HepG2 (cell line): ENCODE measurements around the gene ARID5B. TPM values are rescaled to one million over a fixed set of nuclear protein-coding genes. Genes with fewer than 3 reads are reported as not detected.

Experiments used
- ATAC-seq: fragments of 200-7000 bp; cut with Tn5 transposase; 3 replicates; pipeline ENCODE4 v1.9.1; 2020; ENCODE audit warnings: mild to moderate bottlenecking, moderate library complexity
- BruUV-seq: library from RNA; stranded (reverse); fragments of 400-500 nt; replicated peaks from 2 replicates; lab custom pipeline; 2021; lab: Mats Ljungman, UMichigan
- CTCF ChIA-PET: fragments of 300-600 bp; formaldehyde crosslinking; extraction: SDS; loops from one replicate; lab custom pipeline; 2021; ENCODE audit warnings: low total read pairs, inconsistent platforms, low intra/inter-chr PET ratio; lab: Yijun Ruan, JAX
- POLR2A ChIA-PET: fragments of 350-600 bp; sonication (Branson Sonifier 250); formaldehyde crosslinking; loops from one replicate; lab custom pipeline; 2020; ENCODE audit warnings: antibody characterized with exemption, inconsistent platforms; lab: Yijun Ruan, JAX
- DNase-seq: peaks from one replicate; pipeline ENCODE4 v3.0.0-alpha.2; 2015; ENCODE audit warnings: low spot score
- FAIRE-seq: peaks from 3 replicates; lab custom pipeline; 2011; peaks lifted over from hg19 to GRCh38; lab: Jason Lieb, UNC
- H2AFZ ChIP-seq: one replicate; pipeline ENCODE4 v1.6.1; 2011; ENCODE audit warnings: low read length, inconsistent platforms
- H3K27ac ChIP-seq: fragments of 300-600 bp; 3 replicates; pipeline ENCODE4 v1.8.0; 2011; ENCODE audit warnings: mixed run types, mild to moderate bottlenecking, mixed read lengths, low read length, inconsistent platforms; ENCODE audit not compliant: insufficient read depth; ENCODE audit errors: extremely low read length
- H3K27me3 ChIP-seq, 2 experiments: fragments of 200-600 bp in 1 of 2; 2 replicates in 1 of 2; 3 replicates in 1 of 2; pipeline versions ENCODE4 v1.6.0 to v1.8.0; 2011; ENCODE audit warnings: low read length in 2 of 2, mild to moderate bottlenecking in 2 of 2, moderate library complexity in 2 of 2, inconsistent platforms in 1 of 2; ENCODE audit not compliant: insufficient read depth in 2 of 2, control insufficient read depth in 1 of 2
- H3K36me3 ChIP-seq, 2 experiments: fragments of 200-600 bp in 1 of 2; replicated peaks in 1 of 2; 2 replicates in 1 of 2; 3 replicates in 1 of 2; pipeline versions ENCODE4 v1.5.1 to v1.8.0; 2011; ENCODE audit warnings: low read length in 2 of 2, inconsistent platforms in 1 of 2; ENCODE audit not compliant: insufficient read depth in 2 of 2, control insufficient read depth in 1 of 2
- H3K4me1 ChIP-seq: 2 replicates; pipeline ENCODE4 v1.5.1; 2012; ENCODE audit warnings: low read length, inconsistent platforms; ENCODE audit not compliant: insufficient read depth
- H3K4me2 ChIP-seq: 2 replicates; pipeline ENCODE4 v1.6.0; 2011; ENCODE audit warnings: low read depth, low read length, inconsistent platforms
- H3K4me3 ChIP-seq, 3 experiments: fragments of 200-600 bp in 1 of 3; sonication (generic), shearing (Covaris generic) in 1 of 3; replicated peaks in 1 of 3; 2 replicates each; pipeline ENCODE4 v1.5.1; 2011 to 2016; ENCODE audit warnings: low read length in 3 of 3, inconsistent platforms in 2 of 3, low read depth in 2 of 3, mild to moderate bottlenecking in 2 of 3, control low read depth in 1 of 3, mixed read lengths in 1 of 3; ENCODE audit not compliant: insufficient read depth in 1 of 3
- H3K79me2 ChIP-seq: one replicate; pipeline ENCODE4 v1.6.1; 2011; ENCODE audit warnings: low read length, inconsistent platforms; ENCODE audit not compliant: insufficient read depth
- H3K9ac ChIP-seq: 2 replicates; pipeline ENCODE4 v1.6.0; 2011; ENCODE audit warnings: mild to moderate bottlenecking, low read depth, low read length, inconsistent platforms; ENCODE audit not compliant: insufficient read depth
- H3K9me3 ChIP-seq: 2 replicates; pipeline ENCODE4 v1.5.1; 2012; ENCODE audit warnings: mild to moderate bottlenecking, low read length
- H4K20me1 ChIP-seq: 2 replicates; pipeline ENCODE4 v1.6.0; 2011; ENCODE audit warnings: inconsistent platforms, mild to moderate bottlenecking, low read length, moderate library complexity; ENCODE audit not compliant: insufficient read depth
- EEA1 ChIP-seq: sonication (generic); formaldehyde crosslinking; IDR thresholded peaks from 2 replicates; pipeline ENCODE4 v1.5.1; 2020; ENCODE audit warnings: mild to moderate bottlenecking, missing genetic modification reagents, borderline replicate concordance
- FOXP4 ChIP-seq: sonication (generic); formaldehyde crosslinking; IDR thresholded peaks from 2 replicates; pipeline ENCODE4 v1.4.0; 2020; ENCODE audit warnings: missing genetic modification reagents
- HNRNPK ChIP-seq: fragments of 200-400 bp; formaldehyde crosslinking; IDR thresholded peaks from 2 replicates; pipeline ENCODE4 v1.6.1; 2018; ENCODE audit warnings: low read length, low read depth, moderate library complexity, mild to moderate bottlenecking; ENCODE audit not compliant: poor library complexity, severe bottlenecking
- HOXA9 ChIP-seq: sonication (generic); formaldehyde crosslinking; IDR thresholded peaks from 2 replicates; pipeline ENCODE4 v1.8.1; 2022; ENCODE audit warnings: missing genetic modification reagents, mild to moderate bottlenecking, moderate library complexity, borderline replicate concordance
- NCOA1 ChIP-seq: sonication (generic); formaldehyde crosslinking; IDR thresholded peaks from 2 replicates; pipeline ENCODE4 v1.9.0; 2021; ENCODE audit warnings: missing genetic modification reagents
- TRIM22 ChIP-seq: fragments of 450-650 bp; IDR thresholded peaks from 2 replicates; pipeline ENCODE4 v1.6.1; 2017
- ZBTB2 ChIP-seq: sonication (generic); formaldehyde crosslinking; IDR thresholded peaks from 2 replicates; pipeline ENCODE4 v1.8.0; 2022; ENCODE audit warnings: low read depth, missing genetic modification reagents
- ZGPAT ChIP-seq: IDR thresholded peaks from 2 replicates; pipeline ENCODE4 v1.6.1; 2016; ENCODE audit warnings: mild to moderate bottlenecking
- ZKSCAN5 ChIP-seq: sonication (generic); formaldehyde crosslinking; IDR thresholded peaks from 2 replicates; pipeline ENCODE4 v1.5.1; 2020; ENCODE audit warnings: mild to moderate bottlenecking, missing genetic modification reagents
- ZNF329 ChIP-seq: sonication (generic); formaldehyde crosslinking; IDR thresholded peaks from 2 replicates; pipeline ENCODE4 v1.9.0; 2021; ENCODE audit warnings: low read depth, mild to moderate bottlenecking, missing genetic modification reagents
- ZNF331 ChIP-seq: sonication (generic); formaldehyde crosslinking; IDR thresholded peaks from 2 replicates; pipeline ENCODE4 v1.4.0; 2020; ENCODE audit warnings: missing genetic modification reagents
- ZNF468 ChIP-seq: sonication (generic); formaldehyde crosslinking; IDR thresholded peaks from 2 replicates; pipeline ENCODE4 v1.8.0; 2022; ENCODE audit warnings: mild to moderate bottlenecking, moderate library complexity, missing genetic modification reagents
- ZNF749 ChIP-seq: sonication (generic); formaldehyde crosslinking; IDR thresholded peaks from 2 replicates; pipeline ENCODE4 v1.8.0; 2022; ENCODE audit warnings: mild to moderate bottlenecking, missing genetic modification reagents, moderate library complexity, borderline replicate concordance
- ZNF761 ChIP-seq: sonication (generic); formaldehyde crosslinking; conservative IDR thresholded peaks from 2 replicates; pipeline ENCODE4 v1.4.0; 2020; ENCODE audit warnings: mild to moderate bottlenecking, missing genetic modification reagents
- ZSCAN20 ChIP-seq: sonication (generic); formaldehyde crosslinking; IDR thresholded peaks from 2 replicates; pipeline ENCODE4 v1.4.0; 2020; ENCODE audit warnings: missing genetic modification reagents, mild to moderate bottlenecking, borderline replicate concordance
- WGBS: methylation state at CpG from one replicate; pipeline ENCODE4 v1.1.6; 2017; ENCODE audit warnings: low lambda C conversion rate; 5-methylcytosine and 5-hydroxymethylcytosine counted together
- in situ Hi-C: cut with HindIII; loops from 2 replicates; pipeline ENCODE4 v1.10.0; 2017; ENCODE audit warnings: low pct_unique_long_range_greater_than_20kb; ENCODE audit not compliant: extremely low pct_ligation_motif_present
- intact Hi-C: fragments of 100-400 bp; cut with micrococcal nuclease; formaldehyde crosslinking; loops from one replicate; pipeline ENCODE4 v1.10.0; 2022; ENCODE audit not compliant: unreplicated experiment
- polyA plus RNA-seq, 8 experiments: library from polyadenylated mRNA; depleted of rRNA in 3 of 8; stranded (reverse) in 7 of 8; unstranded in 1 of 8; fragments of >200 nt; fragmentation: Illumina TruSeq in 4 of 8; extraction: Trizol in 4 of 8; gene quantifications; 2 replicates each; pipeline versions ENCODE4 v1.2.1 to v1.2.3, GENCODE V29; 2011 to 2016; ENCODE audit warnings: low read depth in 4 of 8, missing spikeins in 1 of 8, mixed read lengths in 1 of 8; ENCODE audit not compliant: insufficient read depth in 1 of 8
- total RNA-seq, 5 experiments: library from RNA; depleted of rRNA; stranded (reverse); fragments of >200 nt; fragmentation: Illumina TruSeq; extraction: Trizol; gene quantifications; 2 replicates each; pipeline ENCODE4 v1.2.3, GENCODE V29; 2016; ENCODE audit warnings: low read depth in 1 of 5

The ARID5B gene
- total and polyA plus RNA-seq, 2 of the 13 experiments (the other 11 are each of a cell fraction or from before 2014, with no cell fraction given) = 6.2 to 21.1 TPM

GRCh38 chr10:62038609-62039190 lies 137.2 kb downstream of the ARID5B start (continued):
- TF ChIP-seq ZSCAN20 (no peak), ZKSCAN5 (no peak), ZNF761 (CRISPR knock-in tag) (no peak), ZNF329 (CRISPR knock-in tag) (no peak), ZGPAT (peak; percentile 28; the same call in 1 of the 2 replicates), TRIM22 (no peak)

GRCh38 chr10:62039954-62040353 lies 138.5 kb downstream of the ARID5B start:
- FAIRE-seq (no peak), ATAC-seq (no peak), DNase-seq (no peak)
- Histone ChIP-seq H3K4me1 (peaks cover 83% of the 10 kb centered on the region), H4K20me1 (no peaks in the 10 kb centered on the region), H3K9ac (no peak overlapping the region), H3K9me3 (no peaks in the 10 kb centered on the region), H3K4me3 (no peak overlapping the region), H3K27me3 (no peaks in the 10 kb centered on the region), H2AFZ (no peak overlapping the region), H3K79me2 (peaks cover 32% of the 10 kb centered on the region), H3K27ac (peak overlapping the region; percentile 92), H3K4me2 (no peak overlapping the region), H3K36me3 (peaks cover 0 to 1% of the 10 kb centered on the region in 2 experiments; a peak in 2 of 5 replicates)
- BruUV-seq = no TSS peak
- intact Hi-C loops (loop anchor here (2.0 to 10.0 kb wide), 3 partner anchors 203 to 285 kb away; partner anchors contain the start of gene RTKN2), in situ Hi-C loops (loop anchor here (10.0 kb wide), 1 partner anchor 205 kb away; no protein-coding TSS in a partner anchor)
- POLR2A ChIA-PET = interaction anchor here (1.5 to 5.4 kb wide), 3 partner anchors 10 to 225 kb away, joined by 5 to 69 read pairs (median 63); no protein-coding TSS in a partner anchor
- CTCF ChIA-PET = interaction anchor here (3.5 kb wide), 1 partner anchor 205 kb away, joined by 25 read pairs; no protein-coding TSS in a partner anchor
- 91% methylated on average over 1 of the region's 1 CpG for WGBS
- TF ChIP-seq EEA1 (CRISPR knock-in tag) (no peak), ZNF749 (CRISPR knock-in tag) (no peak), ZBTB2 (CRISPR knock-in tag) (no peak), ZNF468 (no peak), ZNF331 (CRISPR knock-in tag) (no peak), NCOA1 (no peak), FOXP4 (CRISPR knock-in tag) (no peak), HOXA9 (CRISPR knock-in tag) (no peak), HNRNPK (no peak)
